GM12873 (cell line): ENCODE results near the gene ATF7.

Source experiments
- CTCF ChIP-seq: IDR thresholded peaks from 2 replicates; pipeline ENCODE4 v1.5.1; 2012; ENCODE audit warnings: low read depth, mild to moderate bottlenecking, moderate library complexity, low read length, control low read depth; ENCODE audit not compliant: insufficient read depth; ENCODE audit errors: missing control alignments

ATF7 gene

GRCh38 chr12:53617700-53618099 is 8.5 kb downstream of the ATF7 start:
- no peak for TF ChIP-seq CTCF

GRCh38 chr12:53616950-53617349 is 9.2 kb downstream of the ATF7 start:
- TF ChIP-seq CTCF = no peak

- no peak for TF ChIP-seq CTCF
Observed at GRCh38 chr12:53613821-53614220, 12.4 kb downstream of the ATF7 start.

- TF ChIP-seq CTCF = no peak
Observed at GRCh38 chr12:53612978-53613377, 13.2 kb downstream of the ATF7 start.

GRCh38 chr12:53611304-53611703 is 14.9 kb downstream of the ATF7 start:
- TF ChIP-seq CTCF = no peak

GRCh38 chr12:53604581-53604980 is 21.6 kb downstream of the ATF7 start:
- no peak for TF ChIP-seq CTCF

- no peak for TF ChIP-seq CTCF
Observed at GRCh38 chr12:53603804-53604203, 22.4 kb downstream of the ATF7 start.

GRCh38 chr12:53603196-53603595 is 23.0 kb downstream of the ATF7 start:
- TF ChIP-seq CTCF = no peak
